Right lobe of liver (tissue), 6 donors: ENCODE data around the gene PLK1. TPM values are rescaled to one million over a fixed set of nuclear protein-coding genes. Genes with fewer than 3 reads are reported as not detected.

Experiments
- ATAC-seq, 4 donors: fragments of 200-7000 bp; cut with Tn5 transposase; one replicate each; pipeline ENCODE4 v1.9.1; 2020; ENCODE audit warnings: mild to moderate bottlenecking in 4 of 4, moderate library complexity in 4 of 4
- DNase-seq, 3 donors: peaks; one replicate each; pipeline ENCODE4 v3.0.0-alpha.2; 2020
- H3K27ac ChIP-seq, 3 donors: fragments of 200-600 bp; one replicate each; pipeline ENCODE4 v1.8.0; 2022
- H3K27me3 ChIP-seq, 2 donors: fragments of 200-600 bp; one replicate each; pipeline ENCODE4 v1.8.0; 2022
- H3K36me3 ChIP-seq, 4 donors: fragments of 200-600 bp; sonication (generic) in 1 of 4; one replicate each; pipeline versions ENCODE4 v1.5.1 to v1.8.0; 2017 to 2022; ENCODE audit warnings: control low read depth in 1 of 4
- H3K4me1 ChIP-seq, 4 donors: fragments of 200-600 bp; sonication (generic) in 1 of 4; one replicate each; pipeline versions ENCODE4 v1.5.1 to v1.8.0; 2017 to 2022; ENCODE audit warnings: control low read depth in 1 of 4
- H3K4me3 ChIP-seq, 3 donors: fragments of 200-600 bp; one replicate each; pipeline ENCODE4 v1.8.0; 2022
- H3K9me3 ChIP-seq, 4 donors: fragments of 200-600 bp; sonication (generic) in 1 of 4; one replicate each; pipeline versions ENCODE4 v1.5.1 to v1.8.0; 2017 to 2022; ENCODE audit warnings: control low read depth in 1 of 4
- CTCF ChIP-seq, 4 donors: fragments of 200-600 bp in 3 of 4; fragments of 450-650 bp in 1 of 4; IDR thresholded peaks; one replicate each; pipeline versions ENCODE4 v1.5.1 to v1.8.0; 2016 to 2022; ENCODE audit warnings: antibody characterized with exemption in 4 of 4, mild to moderate bottlenecking in 2 of 4
- POLR2A ChIP-seq: fragments of 450-650 bp; IDR thresholded peaks from one replicate; pipeline ENCODE4 v1.6.1; 2017; ENCODE audit warnings: antibody characterized with exemption, mild to moderate bottlenecking
- WGBS: methylation state at CpG from one replicate; pipeline ENCODE4 v1.1.6; 2018; ENCODE audit warnings: low coverage, low lambda C conversion rate; ENCODE audit not compliant: insufficient coverage; ENCODE audit errors: missing lambda C conversion rate; 5-methylcytosine and 5-hydroxymethylcytosine counted together
- intact Hi-C, 2 donors: fragments of 100-400 bp; cut with DNase I; formaldehyde crosslinking; loops; one replicate each; pipeline versions ENCODE4 v1.11.2 to v1.14.1; 2022
- total RNA-seq, 6 experiments: library from RNA; depleted of rRNA in 2 of 6; stranded (reverse); fragments of >200 nt in 2 of 6; fragmentation: NEBNext Ultra II Directional in 3 of 6; extraction: Animal tissue kit (Norgen Biotek cat#: 25700) in 3 of 6; gene quantifications; one replicate each; pipeline versions ENCODE4 v1.1.0 to v1.2.4, GENCODE V29; 2016 to 2023
- donor health status: DM: no; HTN: yes; CAD: no.
- donor health status: DM: no; HTN: no; CAD: no.
- donor health status: DM: no; HTN: no; CAD: no.
- donor health status: DM: no; HTN: yes; CAD: no.
- donor health status: DM: no; HTN: yes; CAD: no.

The PLK1 gene
- total RNA-seq, 6 experiments from 2014 or later = 0.61 to 3.6 (median 1.8) TPM

DNA sequence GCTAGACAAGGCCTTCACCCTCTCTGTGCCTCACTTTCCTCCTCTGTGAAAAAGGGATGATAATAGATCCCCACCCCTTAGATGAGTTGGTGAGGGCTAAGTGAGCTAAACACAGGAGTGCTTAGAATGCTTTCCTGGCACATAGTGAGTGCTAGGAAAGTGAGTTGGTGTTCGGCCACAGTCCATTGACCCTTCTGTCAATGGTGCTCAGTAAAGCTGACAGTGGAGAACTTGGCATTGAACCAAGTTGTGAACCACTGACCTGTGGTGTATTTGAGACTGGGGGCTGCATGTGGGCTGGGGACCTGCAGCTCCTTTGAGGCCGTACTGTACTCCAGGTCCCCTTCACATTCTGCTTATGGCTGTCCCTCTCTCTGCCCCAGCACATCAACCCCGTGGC lies 4.8 kb downstream of the PLK1 start:
- Histone ChIP-seq H3K4me3 (no peak overlapping the region), H3K27me3 (no peaks in the 10 kb centered on the region), H3K27ac (no peak overlapping the region), H3K9me3 (no peaks in the 10 kb centered on the region), H3K36me3 (peaks cover 0 to 26% (median 3%) of the 10 kb centered on the region in 4 donors), H3K4me1 (peaks cover 0 to 6% (median 0%) of the 10 kb centered on the region in 4 donors)
- DNase-seq (no peak), ATAC-seq (no peak)
- intact Hi-C loops = no loop called here
- WGBS = 90% methylated on average over 2 of the region's 3 CpGs
- TF ChIP-seq CTCF (IDR thresholded peaks at IDR 0.05) (no peak), POLR2A (no peak)

DNA sequence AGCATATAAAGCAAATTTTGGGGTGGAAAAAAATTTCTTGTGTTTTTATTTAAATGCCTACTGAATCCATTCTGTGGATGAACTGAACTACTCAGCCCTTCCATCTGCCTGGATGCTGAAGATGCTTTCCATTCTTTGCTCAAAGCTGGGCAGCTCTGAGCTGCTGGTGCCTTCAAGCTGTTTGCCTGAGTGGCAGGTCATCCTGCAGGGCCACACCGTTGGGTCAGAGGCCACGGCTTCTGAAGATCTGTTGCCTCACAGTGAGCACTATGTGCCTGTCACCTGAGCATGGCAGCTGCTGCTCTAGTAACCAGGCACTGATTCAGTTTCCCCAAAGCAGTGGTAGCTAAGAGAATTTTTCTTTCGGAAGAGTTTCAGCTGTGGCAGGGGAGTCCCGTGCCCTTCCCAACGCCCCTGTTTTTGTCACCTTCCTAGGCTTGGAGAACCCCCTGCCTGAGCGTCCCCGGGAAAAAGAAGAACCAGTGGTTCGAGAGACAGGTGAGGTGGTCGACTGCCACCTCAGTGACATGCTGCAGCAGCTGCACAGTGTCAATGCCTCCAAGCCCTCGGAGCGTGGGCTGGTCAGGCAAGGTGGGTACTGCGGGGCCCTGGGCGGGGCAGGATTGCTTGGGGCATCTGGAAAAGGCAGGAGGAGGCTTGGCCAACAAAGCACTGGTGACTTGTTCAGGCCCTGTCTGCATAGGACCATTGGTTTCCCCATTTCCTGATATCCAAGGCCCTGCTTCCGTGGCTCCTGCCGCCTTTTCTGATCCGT lies 8.5 kb downstream of the PLK1 start:
- H3K4me1 ChIP-seq = no peaks in the 10 kb centered on the region
- WGBS = 100% methylated on average over 3 of the region's 16 CpGs
- DNase-seq (no peak), ATAC-seq (no peak)
- no peaks in the 10 kb centered on the region for H3K9me3 ChIP-seq
- H3K27ac ChIP-seq = no peak overlapping the region
- peaks cover 0 to 36% (median 3%) of the 10 kb centered on the region in 4 donors for H3K36me3 ChIP-seq
- H3K27me3 ChIP-seq = no peaks in the 10 kb centered on the region
- no peak overlapping the region for H3K4me3 ChIP-seq
- no peak for TF ChIP-seq POLR2A
- no peak for TF ChIP-seq CTCF (IDR thresholded peaks at IDR 0.05)
- intact Hi-C loops = no loop called here

GRCh38 chr16:23689442-23690187 lies 10.9 kb downstream of the PLK1 start:
- DNase-seq = no peak
- intact Hi-C loops = no loop called here
- WGBS = 99% methylated on average over 26 of the region's 36 CpGs
- TF ChIP-seq POLR2A (no peak), CTCF (IDR thresholded peaks at IDR 0.05) (no peak)
- H3K9me3 ChIP-seq = no peaks in the 10 kb centered on the region
- ATAC-seq = no peak
- H3K4me3 ChIP-seq = no peak overlapping the region
- no peak overlapping the region for H3K27ac ChIP-seq
- peaks cover 0 to 29% (median 3%) of the 10 kb centered on the region in 4 donors for H3K36me3 ChIP-seq
- H3K27me3 ChIP-seq = no peaks in the 10 kb centered on the region
- H3K4me1 ChIP-seq = no peaks in the 10 kb centered on the region

GRCh38 chr16:23690771-23691482 lies 12.2 kb downstream of the PLK1 start:
- Histone ChIP-seq H3K36me3 (peaks cover 0 to 29% (median 3%) of the 10 kb centered on the region in 4 donors), H3K27me3 (no peaks in the 10 kb centered on the region), H3K27ac (no peak overlapping the region), H3K9me3 (no peaks in the 10 kb centered on the region), H3K4me3 (no peak overlapping the region), H3K4me1 (no peaks in the 10 kb centered on the region)
- TF ChIP-seq CTCF (IDR thresholded peaks at IDR 0.05) (no peak), POLR2A (no peak)
- DNase-seq (no peak), ATAC-seq (no peak)
- intact Hi-C loops = no loop called here
- 93% methylated on average over 5 of the region's 25 CpGs for WGBS
